PC-3 (cell line): ENCODE data around the gene WEE2.
"Not testable (repeated sequence)": the region's sequence is repeated elsewhere in the genome, so short reads cannot be mapped to it uniquely, and the experiment has no call there.

Experiments
- CTCF ChIP-seq: fragments of 300-600 bp; sonication (generic); conservative IDR thresholded peaks from 2 replicates; pipeline ENCODE4 v1.5.1; 2017; ENCODE audit warnings: antibody characterized with exemption, low read depth, mild to moderate bottlenecking, low read length
- EZH2phosphoT487 ChIP-seq: fragments of 300-600 bp; sonication (generic); IDR thresholded peaks from 2 replicates; pipeline ENCODE4 v1.6.1; 2018; ENCODE audit warnings: mild to moderate bottlenecking, antibody characterized with exemption, low read length, borderline replicate concordance

DNA sequence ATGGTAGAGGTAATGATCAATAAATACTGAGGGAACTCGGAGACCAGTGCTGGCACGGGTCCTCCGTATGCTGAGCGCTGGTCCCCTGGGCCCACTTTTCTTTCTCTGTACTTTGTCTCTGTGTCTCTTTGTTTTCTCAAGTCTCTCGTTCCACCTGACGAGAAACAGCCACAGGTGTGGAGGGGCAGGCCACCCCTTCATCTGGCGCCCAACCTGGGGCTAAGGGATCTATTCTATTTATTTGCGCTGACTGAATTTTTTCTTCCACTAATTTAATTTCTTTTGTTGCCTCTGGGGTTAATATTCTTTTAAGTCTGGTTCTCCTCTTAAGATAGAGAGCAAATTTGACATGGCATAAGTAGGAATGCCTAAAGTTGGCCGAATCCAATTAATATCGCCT, 43.8 kb downstream of the WEE2 start:
- not testable (repeated sequence) for TF ChIP-seq CTCF, EZH2phosphoT487
